ENCODE results near the gene TROAP.
"Not testable (repeated sequence)": the region's sequence is repeated elsewhere in the genome, so short reads cannot be mapped to it uniquely, and the experiment has no call there.

Gene TROAP

DNA sequence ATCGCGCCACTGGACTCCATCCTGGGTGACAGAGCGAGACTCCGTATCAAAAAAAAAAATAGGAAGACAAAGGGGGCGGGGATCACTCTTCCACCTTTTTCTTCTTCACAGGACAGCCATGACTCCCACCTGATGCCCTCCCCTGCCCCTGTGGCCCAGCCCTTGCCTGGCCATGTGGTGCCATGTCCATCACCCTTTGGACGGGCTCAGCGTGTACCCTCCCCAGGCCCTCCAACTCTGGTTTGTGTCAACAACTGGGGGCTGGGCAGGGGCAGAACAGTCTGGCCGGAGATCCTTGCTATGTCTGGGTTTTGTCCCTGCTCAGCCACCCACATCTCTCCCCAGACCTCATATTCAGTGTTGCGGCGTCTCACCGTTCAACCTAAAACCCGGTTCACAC lies 5.8 kb downstream of the TROAP start:
- no peak for DNase-seq (ENCODE audit: low read depth, low spot score)

DNA sequence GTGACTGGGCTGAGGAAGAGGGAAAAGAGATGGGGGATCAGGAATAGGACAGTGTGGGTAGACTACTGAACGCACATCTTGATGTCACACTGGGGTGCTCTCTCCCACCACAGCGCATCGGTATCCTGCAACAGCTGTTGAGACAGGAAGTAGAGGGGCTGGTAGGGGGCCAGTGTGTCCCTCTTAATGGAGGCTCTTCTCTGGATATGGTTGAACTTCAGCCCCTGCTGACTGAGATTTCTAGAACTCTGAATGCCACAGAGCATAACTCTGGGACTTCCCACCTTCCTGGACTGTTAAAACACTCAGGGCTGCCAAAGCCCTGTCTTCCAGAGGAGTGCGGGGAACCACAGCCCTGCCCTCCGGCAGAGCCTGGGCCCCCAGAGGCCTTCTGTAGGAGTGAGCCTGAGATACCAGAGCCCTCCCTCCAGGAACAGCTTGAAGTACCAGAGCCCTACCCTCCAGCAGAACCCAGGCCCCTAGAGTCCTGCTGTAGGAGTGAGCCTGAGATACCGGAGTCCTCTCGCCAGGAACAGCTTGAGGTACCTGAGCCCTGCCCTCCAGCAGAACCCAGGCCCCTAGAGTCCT lies 7.1 kb downstream of the TROAP start:
- DNase-seq (ENCODE audit: low read depth, low spot score): no peak

DNA sequence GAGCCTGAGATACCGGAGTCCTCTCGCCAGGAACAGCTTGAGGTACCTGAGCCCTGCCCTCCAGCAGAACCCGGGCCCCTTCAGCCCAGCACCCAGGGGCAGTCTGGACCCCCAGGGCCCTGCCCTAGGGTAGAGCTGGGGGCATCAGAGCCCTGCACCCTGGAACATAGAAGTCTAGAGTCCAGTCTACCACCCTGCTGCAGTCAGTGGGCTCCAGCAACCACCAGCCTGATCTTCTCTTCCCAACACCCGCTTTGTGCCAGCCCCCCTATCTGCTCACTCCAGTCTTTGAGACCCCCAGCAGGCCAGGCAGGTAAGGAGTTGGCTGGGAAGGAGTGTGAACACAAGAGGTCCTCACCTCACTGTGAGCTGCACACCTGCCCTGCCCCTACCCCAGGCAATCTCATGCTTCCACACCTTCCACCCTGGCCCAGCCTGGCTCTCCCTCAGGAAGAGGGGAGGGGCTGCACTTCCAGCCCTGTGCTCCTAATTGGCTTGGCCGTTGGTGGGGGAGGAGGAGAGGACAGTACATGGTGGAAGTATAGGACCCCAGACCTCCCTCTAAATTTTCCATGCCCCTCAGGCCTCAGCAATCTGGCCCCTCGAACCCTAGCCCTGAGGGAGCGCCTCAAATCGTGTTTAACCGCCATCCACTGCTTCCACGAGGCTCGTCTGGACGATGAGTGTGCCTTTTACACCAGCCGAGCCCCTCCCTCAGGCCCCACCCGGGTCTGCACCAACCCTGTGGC lies 7.8 kb downstream of the TROAP start:
- no peak for DNase-seq (ENCODE audit: low read depth, low spot score)

DNA sequence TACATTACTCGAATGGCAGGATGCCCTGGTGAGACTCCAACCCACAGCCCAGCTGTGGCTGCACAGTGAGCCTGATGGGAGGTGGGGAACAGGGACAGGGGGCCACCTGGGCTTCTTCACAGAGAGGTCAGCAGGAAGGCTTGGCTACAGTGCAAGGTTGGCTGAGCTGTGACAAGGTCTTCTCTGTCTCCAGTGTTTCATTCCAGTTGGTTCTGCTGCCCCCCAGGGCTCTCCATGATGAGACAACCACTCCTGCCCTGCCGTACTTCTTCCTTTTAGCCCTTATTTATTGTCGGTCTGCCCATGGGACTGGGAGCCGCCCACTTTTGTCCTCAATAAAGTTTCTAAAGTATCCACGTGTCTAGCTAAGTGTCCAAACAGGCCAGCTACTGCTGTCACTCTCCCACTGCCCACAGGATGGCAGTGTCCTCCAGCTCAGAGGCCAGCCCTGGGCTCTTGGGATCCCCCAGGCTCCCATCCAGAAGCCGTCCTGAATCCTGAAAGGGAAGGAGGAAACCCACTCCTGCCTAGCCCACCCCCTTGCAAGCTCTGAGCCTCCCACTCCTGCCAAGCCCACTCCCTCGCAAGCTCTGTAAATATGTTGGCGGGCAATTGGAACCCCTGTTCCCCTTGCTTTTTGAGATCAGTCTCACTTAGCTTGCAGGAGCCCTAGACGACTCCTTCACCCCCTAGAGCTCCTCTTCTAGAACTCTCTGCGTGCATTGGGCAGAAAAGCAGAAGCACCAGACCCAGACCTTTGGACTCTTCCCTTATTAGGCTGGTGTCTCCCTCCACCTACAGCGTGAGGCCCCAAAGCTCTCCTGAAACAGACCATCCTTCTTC lies 8.5 kb downstream of the TROAP start:
- DNase-seq (ENCODE audit: low read depth, low spot score): peak; percentile 86

DNA sequence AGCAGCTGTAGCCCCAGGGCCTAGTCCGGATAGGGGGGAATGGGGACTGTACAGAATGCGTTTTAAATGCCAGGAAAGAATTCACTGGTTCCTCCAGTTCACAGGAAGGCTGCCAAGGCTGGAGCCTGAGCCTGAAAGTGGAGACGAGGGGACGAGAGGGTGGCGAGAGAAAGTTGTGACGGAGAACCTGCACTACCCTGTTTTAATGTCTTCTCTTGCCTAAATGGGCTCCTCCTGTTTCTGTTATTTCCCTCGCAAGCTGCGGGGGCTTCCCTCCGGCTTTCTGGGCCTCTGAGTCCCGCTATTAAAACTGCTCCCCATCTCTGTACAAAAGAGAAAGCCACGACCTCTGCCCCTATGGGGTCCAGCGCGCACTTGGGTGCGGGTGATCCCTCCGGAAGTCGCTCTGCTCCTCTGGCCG lies 9.4 kb downstream of the TROAP start:
- DNase-seq (ENCODE audit: low read depth, low spot score): no peak

DNA sequence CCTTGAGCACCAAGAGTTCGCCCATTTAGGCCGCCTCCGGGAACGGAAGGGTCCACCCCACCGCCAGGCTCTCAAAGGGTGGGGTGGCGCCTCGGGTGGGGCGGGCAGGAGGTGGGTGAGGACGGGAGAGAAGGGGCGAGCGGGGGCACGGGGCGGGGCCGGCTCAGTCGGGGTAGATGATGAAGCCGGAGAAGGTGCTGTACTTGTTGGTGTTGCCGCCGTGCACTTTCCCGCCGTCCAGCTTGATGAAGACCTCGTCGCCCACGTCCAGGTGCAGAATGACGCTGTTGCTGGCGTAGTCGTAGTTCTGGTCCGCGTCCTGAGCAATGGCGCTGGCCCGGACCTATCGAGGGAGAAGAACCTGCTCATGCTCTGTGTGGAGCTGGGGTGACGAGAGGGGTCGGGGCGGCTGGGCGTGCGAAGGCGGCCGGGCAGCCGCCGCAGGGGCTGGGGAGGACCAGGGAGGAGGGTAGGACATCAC lies 9.9 kb downstream of the TROAP start:
- no peak for DNase-seq (ENCODE audit: low read depth, low spot score)

DNA sequence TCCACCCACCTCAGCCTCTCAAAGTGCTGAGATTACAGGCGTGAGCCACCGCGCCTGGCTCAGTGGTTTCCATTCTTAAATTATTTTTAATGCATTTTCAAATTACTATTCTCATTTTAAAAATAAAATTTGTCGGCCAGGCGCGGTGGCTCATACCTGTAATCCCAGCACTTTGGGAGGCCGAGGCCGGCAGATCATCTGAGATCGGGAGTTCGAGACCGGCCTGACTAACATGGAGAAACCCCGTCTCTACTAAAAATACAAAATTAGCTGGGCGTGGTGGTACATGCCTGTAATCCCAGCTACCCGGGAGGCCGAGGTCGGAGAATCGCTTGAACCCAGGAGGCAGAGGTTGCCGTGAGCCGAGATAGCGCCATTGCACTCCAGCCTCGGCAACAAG lies 10.7 kb downstream of the TROAP start:
- not testable (repeated sequence) for DNase-seq (ENCODE audit: low read depth, low spot score)

DNA sequence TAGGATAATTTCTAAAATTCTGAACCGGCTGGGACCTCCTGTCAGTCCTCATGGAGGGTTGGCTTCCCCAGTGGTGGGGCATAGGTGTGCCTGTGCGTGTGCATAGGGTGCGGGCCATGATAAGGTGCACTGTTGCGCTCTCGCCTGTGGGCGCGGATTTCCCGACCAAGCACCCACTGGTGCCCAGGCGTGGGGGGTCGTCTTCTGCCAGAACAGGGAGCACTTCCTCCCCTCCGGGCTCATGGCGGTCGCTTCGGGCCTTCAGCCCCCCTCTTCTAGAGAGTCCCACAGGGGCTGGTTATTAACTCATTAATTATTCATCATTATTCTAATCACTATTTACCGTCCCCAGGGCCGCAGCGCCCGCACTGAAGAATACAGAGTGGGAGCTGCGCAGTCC lies 11.2 kb downstream of the TROAP start:
- DNase-seq (ENCODE audit: low read depth, low spot score): no peak

DNA sequence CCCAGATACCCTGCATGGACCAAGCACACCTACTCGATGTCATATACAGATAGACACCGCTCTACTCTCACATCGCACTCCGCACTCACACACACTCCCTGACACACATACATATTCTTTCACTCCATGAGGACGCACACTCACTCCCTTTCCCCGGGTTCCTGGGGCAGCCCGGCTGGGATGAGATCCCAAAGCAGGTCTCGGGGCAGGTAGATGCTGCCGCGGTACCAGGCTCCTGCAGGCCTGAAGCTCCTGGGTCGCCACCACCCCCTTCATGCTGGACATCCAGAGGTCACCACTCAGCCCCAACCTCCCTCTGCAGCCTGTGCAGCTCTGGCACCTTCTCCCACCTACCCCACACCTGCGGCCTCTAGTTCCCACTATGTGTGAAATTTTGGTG lies 11.6 kb downstream of the TROAP start:
- DNase-seq (ENCODE audit: low read depth, low spot score): no peak

DNA sequence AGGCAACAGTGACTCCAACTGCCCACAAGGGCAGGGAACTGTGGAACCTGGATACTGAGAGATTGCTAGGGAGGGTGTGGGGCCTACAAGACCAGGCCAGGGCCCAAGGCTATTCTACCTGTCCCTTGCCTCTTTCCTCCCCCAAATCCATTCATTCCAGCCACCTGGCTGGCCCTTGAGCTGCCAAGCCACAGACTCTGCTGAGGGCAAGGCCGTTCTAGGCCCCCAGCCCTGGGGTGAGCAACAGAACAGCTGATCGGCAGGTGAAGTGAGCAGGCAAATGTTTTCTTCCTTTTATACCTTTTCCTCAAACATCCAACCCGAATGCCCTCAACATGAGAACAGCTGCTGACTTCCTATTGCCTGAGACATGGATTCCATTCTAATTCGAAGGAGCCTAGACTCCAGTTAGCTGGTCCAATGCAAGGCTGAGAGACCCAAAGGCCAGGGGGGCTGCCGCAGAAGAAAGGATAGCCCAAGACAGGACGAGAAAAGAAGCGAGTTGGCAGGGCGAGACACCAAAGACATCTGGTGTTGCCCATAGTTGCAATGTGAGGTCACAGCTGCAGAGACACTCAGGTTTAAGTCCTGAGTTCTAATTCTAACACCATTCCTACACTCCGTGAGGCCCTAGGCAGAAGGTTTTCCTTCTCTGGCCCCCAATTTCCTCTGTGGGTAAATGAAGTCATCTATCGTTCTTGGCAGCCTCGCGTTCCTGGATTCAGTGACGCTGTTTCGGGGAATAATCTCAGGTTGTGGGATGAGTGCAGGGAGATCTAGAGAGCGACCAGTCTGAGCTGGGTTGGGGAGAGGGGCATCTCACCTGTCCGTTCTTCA lies 12.3 kb downstream of the TROAP start:
- DNase-seq (ENCODE audit: low read depth, low spot score): no peak

DNA sequence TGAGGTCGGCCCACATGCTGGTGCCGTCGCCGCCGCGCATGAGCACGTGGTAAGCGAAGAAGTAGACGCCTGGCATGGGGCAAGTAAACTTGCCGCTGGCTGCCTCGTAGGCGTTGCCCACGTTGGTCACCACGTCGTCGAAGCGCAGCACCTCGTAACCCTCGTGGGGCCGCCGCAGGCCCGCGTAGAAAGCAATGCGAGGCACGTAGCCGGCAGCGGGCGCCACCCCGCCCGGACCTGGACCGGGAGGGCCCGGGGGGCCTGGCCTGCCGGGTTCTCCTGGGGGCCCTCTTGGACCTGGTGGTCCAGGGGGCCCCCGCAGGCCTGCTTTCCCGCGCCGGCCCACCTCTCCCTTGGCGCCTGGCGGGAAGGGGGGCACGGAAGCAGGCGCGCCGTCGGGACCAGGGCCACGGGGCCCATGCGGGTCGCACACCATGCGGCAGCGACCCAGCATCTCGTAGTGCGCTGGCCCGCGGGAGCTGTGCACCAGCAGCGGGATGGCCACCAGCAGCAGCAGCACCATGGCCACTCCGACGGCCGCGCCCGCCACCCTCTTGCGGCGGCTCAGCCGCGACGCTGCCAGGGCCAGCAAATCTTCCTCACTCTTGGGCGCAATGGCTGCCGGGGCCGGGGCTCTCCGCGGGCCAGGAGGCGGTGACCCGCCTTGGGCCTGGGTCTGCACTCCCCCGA lies 13.0 kb downstream of the TROAP start:
- no peak for DNase-seq (ENCODE audit: low read depth, low spot score)

DNA sequence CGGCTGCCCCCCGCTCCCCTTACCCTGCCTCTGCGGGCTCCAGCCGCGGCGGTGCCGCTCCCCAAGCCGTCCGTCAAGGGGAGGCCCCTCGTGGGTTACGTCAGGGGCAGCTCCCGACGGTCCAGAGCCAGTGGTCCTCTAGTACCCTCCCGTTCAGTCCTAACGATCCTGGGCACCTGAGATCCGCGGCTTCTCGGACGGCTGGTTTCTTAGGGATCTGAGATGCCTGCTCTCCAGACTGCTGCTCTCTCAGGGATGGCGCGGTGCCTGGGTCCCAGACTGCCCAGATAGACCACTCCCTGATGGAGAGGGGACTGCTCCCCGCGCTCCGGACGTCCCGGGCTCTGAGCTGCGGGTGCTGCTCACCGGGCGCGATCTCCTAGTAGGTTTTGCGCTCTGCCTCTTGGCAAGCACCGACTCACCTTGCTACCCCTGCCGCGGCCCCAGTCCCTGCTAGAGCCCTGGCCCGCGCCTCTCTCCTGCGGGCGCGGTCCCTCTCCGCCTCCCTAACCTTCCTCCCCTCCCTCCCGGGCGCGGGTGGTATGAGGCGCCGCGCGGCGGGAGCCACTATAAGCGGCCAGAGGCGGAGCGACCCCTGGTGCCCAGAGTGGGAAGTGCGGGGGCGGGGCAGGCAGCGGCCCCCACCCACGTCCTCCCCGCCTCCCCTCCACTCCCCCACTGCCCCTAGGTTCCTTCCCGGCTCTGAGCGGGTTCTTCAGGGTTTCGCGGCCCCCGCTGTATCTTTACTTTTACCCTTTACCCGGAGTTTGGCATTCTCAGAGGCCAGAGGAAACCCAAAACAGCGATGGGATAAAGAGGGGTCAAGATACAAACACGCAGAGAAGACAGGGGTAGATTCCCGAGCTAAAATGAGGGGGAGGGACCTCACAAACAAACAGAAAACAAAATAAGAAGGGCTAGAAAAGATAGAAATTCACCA lies 13.9 kb downstream of the TROAP start, which contains the start of gene C1QL4:
Gene C1QL4, minus strand, starts transcription at position 544 of the 940 bp plus-strand sequence. CDS start 711 bp downstream, outside the sequence.
- DNase-seq (ENCODE audit: low read depth, low spot score): peak; percentile 92

DNA sequence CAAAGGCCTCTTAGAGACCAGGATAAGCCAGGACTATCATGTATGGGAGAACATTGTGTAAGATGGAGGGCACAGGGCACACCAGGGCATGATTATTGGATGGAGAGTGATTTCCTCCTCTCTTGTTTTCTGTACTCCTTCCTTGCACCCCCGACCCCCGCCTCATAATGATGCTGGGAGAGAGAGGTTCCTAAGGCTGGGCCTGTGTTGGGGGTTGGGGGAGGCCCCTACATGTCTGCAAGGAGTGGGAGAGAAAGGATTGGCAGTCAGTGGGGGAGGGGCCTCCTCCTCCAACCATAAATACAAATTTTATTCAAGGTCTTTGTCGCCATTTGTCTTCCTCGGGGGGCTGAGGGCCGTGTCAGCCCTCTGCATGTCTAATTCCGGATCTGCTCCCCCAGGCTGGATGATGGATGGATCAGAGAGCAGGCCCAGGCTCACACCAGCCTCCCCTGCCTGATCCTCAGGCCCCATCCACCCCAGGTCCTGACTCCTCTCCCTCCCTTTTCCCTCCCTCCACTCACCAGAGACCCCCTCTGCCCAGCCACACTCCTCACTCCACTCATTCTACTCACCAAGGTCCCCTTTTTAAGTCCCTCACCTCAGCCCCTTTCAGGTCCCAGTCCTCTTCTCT lies 15.9 kb downstream of the TROAP start:
- no peak for DNase-seq (ENCODE audit: low read depth, low spot score)

DNA sequence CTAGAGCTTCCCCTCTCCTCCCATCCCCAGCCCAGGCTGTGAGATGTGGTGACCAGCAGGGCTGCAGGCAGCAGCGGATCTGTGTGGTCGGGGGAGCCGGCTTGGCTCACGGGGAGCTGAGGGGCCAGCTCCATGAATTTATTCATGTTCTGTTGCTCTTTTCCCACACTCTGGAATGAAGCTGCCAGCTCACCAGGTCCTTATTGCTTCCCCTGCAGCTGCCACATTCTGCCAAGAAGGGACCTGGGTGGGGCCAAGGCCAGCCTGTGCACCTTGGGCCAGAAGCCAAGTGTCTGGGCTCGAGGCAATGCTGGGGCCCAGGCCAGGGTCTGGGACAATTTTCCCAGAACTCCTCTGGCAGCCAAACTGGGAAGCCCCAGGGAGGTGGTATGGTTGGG lies 16.4 kb downstream of the TROAP start:
- DNase-seq (ENCODE audit: low read depth, low spot score): no peak

DNA sequence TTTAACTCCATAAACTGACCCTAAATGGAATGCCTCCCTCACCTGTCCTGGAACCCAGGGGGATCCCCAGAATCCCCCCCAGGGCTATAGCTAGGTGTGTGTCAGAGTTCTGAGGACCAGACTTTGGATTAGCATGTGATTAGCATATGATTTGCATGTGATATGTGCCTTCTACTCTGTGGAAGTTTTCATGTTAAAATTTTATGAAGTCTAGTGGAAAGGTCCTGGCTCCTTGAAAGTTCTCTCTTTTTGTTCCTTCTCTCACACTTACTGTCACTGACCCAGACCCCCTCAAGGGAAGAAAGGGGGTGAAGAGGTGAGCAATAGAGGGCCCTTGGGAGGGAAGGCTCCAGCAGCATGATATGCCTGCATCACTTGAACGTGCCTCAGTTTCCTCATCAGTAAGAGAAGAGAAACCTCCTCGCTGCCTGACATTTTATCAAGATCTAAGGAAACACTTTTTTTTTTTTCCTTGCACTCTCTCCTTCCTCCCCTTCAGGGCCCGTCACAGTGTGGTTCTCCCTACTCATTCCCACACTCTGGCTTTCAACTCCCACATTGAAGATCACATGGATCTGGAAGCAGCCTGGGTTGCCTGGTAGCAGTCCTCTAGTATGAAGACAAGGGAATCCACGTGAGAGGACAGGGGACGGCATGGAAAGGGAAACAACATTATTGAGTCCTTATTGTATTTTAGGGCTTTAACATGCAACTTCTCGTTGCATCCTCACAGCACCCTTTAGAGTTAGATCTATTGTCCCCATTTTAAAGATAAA lies 17.2 kb downstream of the TROAP start:
- DNase-seq (ENCODE audit: low read depth, low spot score): no peak

DNA sequence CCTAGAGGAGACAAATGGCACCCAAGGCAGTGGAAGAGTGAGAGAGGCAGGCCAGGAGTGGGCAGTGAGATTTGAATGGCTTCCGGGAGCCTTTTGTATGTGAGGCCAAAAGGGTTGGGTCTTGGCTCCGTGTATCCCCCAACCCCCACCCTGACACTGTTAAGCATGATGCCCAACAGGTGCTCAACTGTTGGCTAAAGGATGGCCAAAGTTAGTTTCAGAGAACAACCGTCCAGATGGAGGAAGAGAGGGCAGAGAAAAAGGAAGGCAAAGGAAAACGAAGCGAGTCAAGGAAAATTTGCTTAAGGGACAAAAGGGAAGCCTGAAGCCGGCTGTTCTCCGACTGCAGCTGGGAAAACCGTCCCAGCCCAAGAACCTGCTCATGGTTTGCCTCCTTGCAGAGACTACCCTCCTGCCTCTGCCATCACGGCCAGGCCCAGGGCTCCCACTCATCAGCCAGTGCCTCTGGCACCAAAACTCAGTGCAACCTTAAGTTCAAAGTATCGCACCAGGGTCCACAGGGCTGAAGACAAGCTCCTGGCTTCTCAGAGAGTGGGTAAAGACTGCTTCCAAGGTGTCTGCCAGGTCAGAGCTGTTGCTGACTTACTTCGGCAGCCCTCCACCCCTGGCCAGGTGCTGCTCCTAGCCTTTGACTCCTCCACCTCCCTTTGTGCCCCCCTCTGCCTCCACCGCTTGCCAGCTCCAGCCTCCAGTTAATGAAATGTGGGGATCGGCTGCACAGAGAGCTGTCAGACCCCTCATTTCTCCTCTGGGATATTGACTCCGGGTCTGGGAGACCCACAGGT lies 18.1 kb downstream of the TROAP start:
- peak; percentile 28 for DNase-seq (ENCODE audit: low read depth, low spot score)

DNA sequence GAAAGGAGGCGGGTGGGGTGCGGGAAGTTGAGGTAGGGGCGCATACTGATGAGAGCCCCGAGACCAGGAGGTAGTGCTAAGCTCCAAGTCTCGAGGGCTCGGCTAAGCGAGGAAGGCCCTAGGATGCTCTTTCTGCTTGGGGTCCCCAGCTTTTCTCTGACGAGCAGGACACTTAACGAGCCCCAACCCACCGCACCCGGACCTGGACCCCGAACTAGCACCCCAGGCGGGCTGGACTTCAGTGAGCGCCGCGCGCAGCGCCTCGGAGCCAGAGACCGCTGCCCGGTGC lies 18.7 kb downstream of the TROAP start:
- DNase-seq (ENCODE audit: low read depth, low spot score): no peak

Data from ELF-1 (cell line).